IMR-90 (cell line): ENCODE data around the gene UBALD1. TPM values are rescaled to one million over a fixed set of nuclear protein-coding genes. Genes with fewer than 3 reads are reported as not detected.

ENCODE experiments used
- ATAC-seq: fragments of 200-7000 bp; cut with Tn5 transposase; 2 replicates; pipeline ENCODE4 v1.9.1; 2020; ENCODE audit warnings: low read depth, mild to moderate bottlenecking, moderate library complexity
- BruUV-seq: library from RNA; stranded (reverse); fragments of 400-500 nt; replicated peaks from 2 replicates; lab custom pipeline; 2021; lab: Mats Ljungman, UMichigan
- CTCF ChIA-PET: fragments of 300-600 bp; formaldehyde crosslinking; extraction: SDS; loops from one replicate; lab custom pipeline; 2021; ENCODE audit warnings: antibody characterized with exemption; lab: Yijun Ruan, JAX
- POLR2A ChIA-PET: fragments of 300-600 bp; sonication (Branson Sonifier 250); formaldehyde crosslinking; loops from one replicate; lab custom pipeline; 2022; ENCODE audit warnings: antibody characterized with exemption; ENCODE audit not compliant: unreplicated experiment; lab: Charles Lee
- DNase-seq: peaks from one replicate; pipeline ENCODE4 v3.0.0; 2013
- H2AFZ ChIP-seq: replicated peaks from 2 replicates; pipeline ENCODE3; 2013; ENCODE audit warnings: low read length, mild to moderate bottlenecking; ENCODE audit not compliant: poor library complexity
- H2AK5ac ChIP-seq: 2 replicates; pipeline ENCODE4 v1.6.1; 2013; ENCODE audit warnings: low read depth, low read length, inconsistent platforms
- H2AK9ac ChIP-seq: replicated peaks from 2 replicates; pipeline ENCODE3; 2013; ENCODE audit warnings: mild to moderate bottlenecking, low read depth, low read length, moderate library complexity; ENCODE audit not compliant: poor library complexity
- H2BK120ac ChIP-seq: 2 replicates; pipeline ENCODE4 v1.6.1; 2013; ENCODE audit warnings: low read depth, low read length, inconsistent platforms
- H2BK15ac ChIP-seq: 3 replicates; pipeline ENCODE4 v1.6.1; 2013; ENCODE audit warnings: low read depth, low read length, inconsistent platforms
- H2BK20ac ChIP-seq: 2 replicates; pipeline ENCODE4 v1.6.1; 2013; ENCODE audit warnings: low read depth, mild to moderate bottlenecking, inconsistent platforms, low read length, moderate library complexity
- H2BK5ac ChIP-seq: 2 replicates; pipeline ENCODE4 v1.6.1; 2013; ENCODE audit warnings: mild to moderate bottlenecking, low read depth, low read length, inconsistent platforms; ENCODE audit not compliant: poor library complexity, severe bottlenecking
- H3K14ac ChIP-seq: replicated peaks from 2 replicates; pipeline ENCODE4 v1.6.1; 2013; ENCODE audit warnings: low read depth, low read length, inconsistent platforms
- H3K18ac ChIP-seq: 2 replicates; pipeline ENCODE4 v1.6.1; 2013; ENCODE audit warnings: low read depth, low read length, control low read depth
- H3K23ac ChIP-seq: 2 replicates; pipeline ENCODE4 v1.6.1; 2013; ENCODE audit warnings: low read depth, low read length, inconsistent platforms
- H3K27ac ChIP-seq: 2 replicates; pipeline ENCODE4 v1.5.1; 2013; ENCODE audit warnings: mild to moderate bottlenecking, control low read depth, low read length; ENCODE audit not compliant: insufficient read depth
- H3K27me3 ChIP-seq: 2 replicates; pipeline ENCODE4 v1.6.1; 2013; ENCODE audit warnings: low read length; ENCODE audit not compliant: control insufficient read depth, insufficient read depth
- H3K36me3 ChIP-seq: 2 replicates; pipeline ENCODE4 v1.6.1; 2013; ENCODE audit warnings: low read length, mixed read lengths; ENCODE audit not compliant: control insufficient read depth, insufficient read depth
- H3K4ac ChIP-seq: 2 replicates; pipeline ENCODE4 v1.6.1; 2013; ENCODE audit warnings: low read depth, low read length, inconsistent platforms
- H3K4me1 ChIP-seq: 2 replicates; pipeline ENCODE4 v1.6.1; 2013; ENCODE audit warnings: low read length, mixed read lengths; ENCODE audit not compliant: control insufficient read depth, insufficient read depth
- H3K4me2 ChIP-seq: 2 replicates; pipeline ENCODE4 v1.6.1; 2013; ENCODE audit warnings: low read depth, mild to moderate bottlenecking, control low read depth, low read length, moderate library complexity
- H3K4me3 ChIP-seq: 2 replicates; pipeline ENCODE4 v1.5.1; 2013; ENCODE audit warnings: low read depth, mild to moderate bottlenecking, control low read depth, low read length, moderate library complexity; ENCODE audit not compliant: insufficient read depth
- H3K56ac ChIP-seq: 2 replicates; pipeline ENCODE4 v1.6.1; 2013; ENCODE audit warnings: low read length, inconsistent platforms; ENCODE audit not compliant: insufficient read depth; ENCODE audit errors: extremely low read depth
- H3K79me1 ChIP-seq, 2 experiments: 2 replicates each; pipeline ENCODE4 v1.6.1; 2013; ENCODE audit warnings: low read length in 2 of 2, inconsistent platforms in 1 of 2, low read depth in 1 of 2
- H3K9ac ChIP-seq: 2 replicates; pipeline ENCODE4 v1.6.1; 2013; ENCODE audit warnings: low read depth, low read length, control low read depth
- H3K9me1 ChIP-seq: 2 replicates; pipeline ENCODE4 v1.6.1; 2013; ENCODE audit warnings: low read length, inconsistent platforms; ENCODE audit not compliant: insufficient read depth
- H3K9me3 ChIP-seq: 2 replicates; pipeline ENCODE4 v1.6.1; 2013; ENCODE audit warnings: low read length; ENCODE audit not compliant: control insufficient read depth, insufficient read depth
- H4K20me1 ChIP-seq: 2 replicates; pipeline ENCODE4 v1.6.1; 2013; ENCODE audit warnings: low read length, inconsistent platforms; ENCODE audit not compliant: insufficient read depth
- H4K5ac ChIP-seq: 2 replicates; pipeline ENCODE4 v1.6.1; 2013; ENCODE audit warnings: mild to moderate bottlenecking, low read depth, low read length, control low read depth
- H4K8ac ChIP-seq, 2 experiments: 2 replicates each; pipeline ENCODE4 v1.6.1; 2013; ENCODE audit warnings: low read depth in 2 of 2, low read length in 2 of 2, control low read depth in 1 of 2, inconsistent platforms in 1 of 2
- H4K91ac ChIP-seq: 2 replicates; pipeline ENCODE4 v1.6.1; 2013; ENCODE audit warnings: low read depth, low read length, inconsistent platforms; ENCODE audit not compliant: insufficient read depth
- CEBPB ChIP-seq: IDR thresholded peaks from 2 replicates; pipeline ENCODE4 v1.6.1; 2012; ENCODE audit warnings: low read depth, low read length, improper control_type of control experiment
- ELK1 ChIP-seq: fragments of 150-350 bp; IDR thresholded peaks from 2 replicates; pipeline ENCODE4 v1.6.1; 2016; ENCODE audit warnings: low read depth, mild to moderate bottlenecking, low read length, moderate library complexity, borderline replicate concordance
- POLR2A ChIP-seq: IDR thresholded peaks from 2 replicates; pipeline ENCODE4 v1.6.1; 2012; ENCODE audit warnings: mild to moderate bottlenecking, low read depth, low read length
- WGBS, 2 experiments: methylation state at CpG; one replicate each; pipeline versions ENCODE4 v1.1.5 to v1.1.7; 2013; ENCODE audit warnings: missing lambda C conversion rate in 2 of 2; ENCODE audit not compliant: insufficient read length in 1 of 2; ENCODE audit errors: extremely low coverage in 2 of 2; 5-methylcytosine and 5-hydroxymethylcytosine counted together
- dilution Hi-C: fragments of 300-500 bp; cut with HindIII; formaldehyde crosslinking; loops from one replicate; pipeline ENCODE4 v1.14.3; 2018; ENCODE audit warnings: low sequenced_read_pairs; ENCODE audit not compliant: unreplicated experiment
- in situ Hi-C: fragments of 300-500 bp; cut with MboI; formaldehyde crosslinking; loops from 3 replicates; pipeline ENCODE4 v1.14.3; 2019; ENCODE audit warnings: low sequenced_read_pairs, inconsistent platforms, mixed read lengths
- intact Hi-C: fragments of 100-400 bp; cut with micrococcal nuclease; formaldehyde crosslinking; loops from 2 replicates; pipeline ENCODE4 v1.10.0; 2022
- polyA plus RNA-seq, 3 experiments: library from polyadenylated mRNA; depleted of rRNA; stranded (reverse); fragments of >200 nt; gene quantifications; 2 replicates each; pipeline ENCODE4 v1.2.3, GENCODE V29; 2012; ENCODE audit warnings: low replicate concordance in 1 of 3
- total RNA-seq: library from RNA; depleted of rRNA; stranded (reverse); fragments of >200 nt; gene quantifications from 2 replicates; pipeline ENCODE4 v1.2.3, GENCODE V29; 2012

The UBALD1 gene
- total and polyA plus RNA-seq, 2 of the 4 experiments (the other 2 are of a cell fraction), result 1.3 to 14.5 TPM

GRCh38 chr16:4564661-4565267, 49.9 kb downstream of the UBALD1 start:
- ATAC-seq, result no peak
- BruUV-seq, result no TSS peak

More at GRCh38 chr16:4564661-4565267, 49.9 kb downstream of the UBALD1 start:
- H3K9ac ChIP-seq, result no peak overlapping the region
- intact Hi-C loops, result no loop called here
- no peaks in the 10 kb centered on the region for H3K4me1 ChIP-seq
- no peak overlapping the region for H3K23ac ChIP-seq
- no peaks in the 10 kb centered on the region for H3K79me1 ChIP-seq
- H2BK120ac ChIP-seq, result no peak overlapping the region
- H3K18ac ChIP-seq, result no peak overlapping the region
- peaks cover 34% of the 10 kb centered on the region for H3K27me3 ChIP-seq
- WGBS, 2 experiments, result 68% methylated on average over 3 of the region's 18 CpGs; no CpG with 5 or more reads in 1 of the 2 experiments
- no peak overlapping the region for H2AFZ ChIP-seq
- no peak overlapping the region for H4K8ac ChIP-seq
- H4K5ac ChIP-seq, result no peak overlapping the region
- CTCF ChIA-PET, result no interaction called here
- H4K91ac ChIP-seq, result no peak overlapping the region
- no peak overlapping the region for H2BK15ac ChIP-seq
- no peaks in the 10 kb centered on the region for H3K9me1 ChIP-seq
- H3K56ac ChIP-seq, result no peak overlapping the region
- H3K4me2 ChIP-seq, result no peak overlapping the region
- no peak overlapping the region for H3K27ac ChIP-seq
- TF ChIP-seq ELK1, result no peak
- no peak for TF ChIP-seq POLR2A
- peak; percentile 60; the same call in 1 of the 2 replicates for TF ChIP-seq CEBPB
- H3K9me3 ChIP-seq, result no peaks in the 10 kb centered on the region
- H3K36me3 ChIP-seq, result no peaks in the 10 kb centered on the region
- H2BK5ac ChIP-seq, result no peak overlapping the region
- H4K20me1 ChIP-seq, result no peaks in the 10 kb centered on the region
- H2AK5ac ChIP-seq, result no peak overlapping the region
- in situ Hi-C loops, result no loop called here
- H3K14ac ChIP-seq, result no peak overlapping the region
- H3K4me3 ChIP-seq, result no peak overlapping the region
- no peak for DNase-seq
- dilution Hi-C loops, result no loop called here
- no peak overlapping the region for H3K4ac ChIP-seq
- POLR2A ChIA-PET, result no interaction called here
- H2BK20ac ChIP-seq, result no peak overlapping the region
- no peak overlapping the region for H2AK9ac ChIP-seq
